AG09309 (cell line): Measurements from ENCODE around the gene UGT2A2.

ENCODE experiments used
- DNase-seq: peaks from one replicate; pipeline ENCODE4 v3.0.0-alpha.2; 2010; ENCODE audit warnings: low read depth
- H3K4me3 ChIP-seq: 2 replicates; pipeline ENCODE4 v1.5.1; 2011; ENCODE audit warnings: mild to moderate bottlenecking, low read depth, low read length, moderate library complexity; ENCODE audit not compliant: control insufficient read depth
- TF ChIP-seq, protein P1 (sequence below): IDR thresholded peaks from 2 replicates; pipeline ENCODE4 v1.5.1; 2011; ENCODE audit warnings: mild to moderate bottlenecking, low read depth, low read length, inconsistent platforms; ENCODE audit not compliant: insufficient read depth, control insufficient read depth; ENCODE audit errors: missing control alignments

The UGT2A2 gene

DNA sequence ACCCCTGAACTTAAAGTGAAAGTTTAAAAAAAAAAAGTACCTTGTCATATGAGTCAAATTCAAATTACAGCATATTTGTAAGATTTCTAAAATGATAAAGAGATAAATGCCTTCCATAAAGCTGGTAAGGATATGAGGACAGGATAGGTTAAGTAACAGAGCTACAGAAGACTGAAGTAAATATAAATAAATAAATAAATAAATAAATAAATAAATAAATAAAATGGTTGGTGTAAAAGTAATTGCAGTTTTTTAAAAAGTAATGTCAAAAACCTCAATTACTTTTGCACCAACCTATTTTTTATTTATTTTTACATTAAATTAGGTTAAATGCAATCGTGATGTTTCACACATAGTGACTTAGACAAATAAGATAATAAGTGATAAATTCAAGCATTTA, 62.2 kb downstream of the UGT2A2 start:
- H3K4me3 ChIP-seq = no peak overlapping the region
- no peak for DNase-seq
- TF ChIP-seq, protein P1, sequence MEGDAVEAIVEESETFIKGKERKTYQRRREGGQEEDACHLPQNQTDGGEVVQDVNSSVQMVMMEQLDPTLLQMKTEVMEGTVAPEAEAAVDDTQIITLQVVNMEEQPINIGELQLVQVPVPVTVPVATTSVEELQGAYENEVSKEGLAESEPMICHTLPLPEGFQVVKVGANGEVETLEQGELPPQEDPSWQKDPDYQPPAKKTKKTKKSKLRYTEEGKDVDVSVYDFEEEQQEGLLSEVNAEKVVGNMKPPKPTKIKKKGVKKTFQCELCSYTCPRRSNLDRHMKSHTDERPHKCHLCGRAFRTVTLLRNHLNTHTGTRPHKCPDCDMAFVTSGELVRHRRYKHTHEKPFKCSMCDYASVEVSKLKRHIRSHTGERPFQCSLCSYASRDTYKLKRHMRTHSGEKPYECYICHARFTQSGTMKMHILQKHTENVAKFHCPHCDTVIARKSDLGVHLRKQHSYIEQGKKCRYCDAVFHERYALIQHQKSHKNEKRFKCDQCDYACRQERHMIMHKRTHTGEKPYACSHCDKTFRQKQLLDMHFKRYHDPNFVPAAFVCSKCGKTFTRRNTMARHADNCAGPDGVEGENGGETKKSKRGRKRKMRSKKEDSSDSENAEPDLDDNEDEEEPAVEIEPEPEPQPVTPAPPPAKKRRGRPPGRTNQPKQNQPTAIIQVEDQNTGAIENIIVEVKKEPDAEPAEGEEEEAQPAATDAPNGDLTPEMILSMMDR = no peak

- TF ChIP-seq, protein P1 = no peak
- no peak overlapping the region for H3K4me3 ChIP-seq
- DNase-seq = no peak
Observed at GRCh38 chr4:69576251-69576877, 63.1 kb downstream of the UGT2A2 start.

DNA sequence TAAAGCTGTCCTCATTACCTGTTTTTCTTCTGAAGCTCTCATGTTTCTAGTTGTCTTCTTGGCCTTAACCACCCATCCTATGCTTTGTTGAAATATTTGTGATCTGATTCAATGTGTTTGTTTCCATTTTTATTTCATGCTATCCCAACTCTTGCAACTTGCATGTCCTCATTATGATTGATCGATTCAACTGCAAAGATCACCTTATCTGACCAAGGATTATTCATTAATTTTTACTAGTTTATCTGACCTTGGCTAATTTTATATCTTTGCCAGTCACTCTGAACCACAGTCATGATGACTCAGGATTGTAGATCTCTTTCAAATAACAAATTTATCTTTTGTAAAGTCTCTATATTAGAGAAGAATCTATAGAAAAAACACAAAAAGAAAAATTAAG, 70.7 kb downstream of the UGT2A2 start:
- no peak overlapping the region for H3K4me3 ChIP-seq
- no peak for DNase-seq
- TF ChIP-seq, protein P1 = no peak

DNA sequence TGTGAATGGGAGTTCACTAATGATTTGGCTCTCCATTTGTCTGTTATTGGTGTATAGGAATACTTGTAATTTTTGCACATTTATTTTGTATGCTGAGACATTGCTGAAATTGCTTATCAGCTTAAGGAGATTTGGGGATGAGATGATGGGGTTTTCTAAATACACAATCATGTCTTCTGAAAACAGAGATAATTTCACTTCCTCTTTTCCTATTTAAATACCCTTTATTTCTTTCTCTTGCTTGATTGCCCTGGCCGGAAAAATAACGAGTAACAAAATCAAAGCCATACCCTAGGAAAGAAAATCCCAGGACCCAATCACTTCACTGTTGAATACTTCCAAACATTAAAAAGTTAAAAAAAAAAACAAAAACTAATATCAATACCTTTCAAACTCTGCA, 76.0 kb downstream of the UGT2A2 start:
- TF ChIP-seq, protein P1 = no peak
- DNase-seq = no peak
- no peak overlapping the region for H3K4me3 ChIP-seq

DNA sequence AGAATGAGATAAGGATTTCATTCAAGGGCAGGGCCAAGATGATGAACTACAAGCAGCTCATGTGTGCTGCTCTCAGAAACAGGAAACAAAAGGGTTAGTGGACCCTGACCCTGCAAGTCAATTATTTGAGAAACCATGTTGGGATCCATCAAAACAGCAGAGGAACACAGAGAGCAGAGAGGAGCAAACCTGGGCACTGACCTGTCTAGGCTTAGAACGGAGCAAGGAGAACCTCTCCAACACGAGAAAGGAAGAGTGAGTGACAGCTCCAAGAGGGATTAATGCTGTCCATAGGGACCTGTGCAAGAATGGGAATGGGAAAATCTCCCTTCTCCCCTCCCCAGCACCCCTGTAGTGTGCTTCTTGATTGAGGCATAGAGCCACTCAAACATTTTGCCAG, 89.8 kb downstream of the UGT2A2 start:
- DNase-seq = no peak
- no peak overlapping the region for H3K4me3 ChIP-seq
- TF ChIP-seq, protein P1 = no peak

DNA sequence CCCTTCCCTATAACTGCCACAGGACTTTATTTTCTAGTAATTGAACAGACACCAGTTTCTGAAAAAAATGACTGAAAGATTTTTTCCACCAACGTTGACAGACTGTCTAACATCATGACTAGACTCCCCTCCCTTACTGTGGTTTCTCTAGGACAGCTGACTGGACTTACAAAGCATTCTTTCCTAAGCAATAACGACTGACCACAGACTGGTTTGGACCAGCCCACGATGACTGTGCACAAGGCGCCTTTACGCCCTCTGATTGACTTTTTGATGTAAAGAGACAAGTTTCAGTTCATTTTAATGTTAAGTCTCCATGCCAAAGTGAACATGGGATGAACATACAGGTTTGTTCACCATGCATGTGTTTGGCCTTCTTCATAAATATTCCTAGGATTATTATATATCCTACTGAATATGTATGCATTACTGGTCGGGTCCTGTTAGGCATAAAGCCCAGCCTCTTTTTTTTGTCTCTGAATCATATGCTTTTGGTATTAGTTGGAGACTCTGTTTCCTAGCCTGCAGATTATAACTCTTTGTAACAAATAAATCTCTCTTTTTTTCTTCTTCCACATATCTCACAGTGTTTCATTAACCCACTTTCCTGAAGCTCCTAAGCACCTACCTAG, 93.2 kb downstream of the UGT2A2 start:
- H3K4me3 ChIP-seq = no peak overlapping the region
- no peak for DNase-seq
- TF ChIP-seq, protein P1 = no peak
